Retinal pigment epithelial cell (primary cell): Measurements from ENCODE around the gene ATG3.
"Not testable (repeated sequence)": the region's sequence is repeated elsewhere in the genome, so short reads cannot be mapped to it uniquely, and the experiment has no call there.

Source experiments
- DNase-seq: peaks from one replicate; pipeline ENCODE4 v3.0.0-alpha.2; 2010; ENCODE audit warnings: low read depth
- H3K4me3 ChIP-seq: 2 replicates; pipeline ENCODE4 v1.5.1; 2011; ENCODE audit warnings: mild to moderate bottlenecking, low read length, control low read depth, moderate library complexity
- CTCF ChIP-seq: conservative IDR thresholded peaks from 2 replicates; pipeline ENCODE4 v1.5.1; 2011; ENCODE audit warnings: low read depth, low read length, control low read depth, inconsistent platforms

Gene ATG3

GRCh38 chr3:112564940-112565305, 3.2 kb upstream of the ATG3 start:
- no peak for DNase-seq
- no peak for TF ChIP-seq CTCF
- no peak overlapping the region for H3K4me3 ChIP-seq

- H3K4me3 ChIP-seq, DNase-seq: not testable (repeated sequence)
Observed at GRCh38 chr3:112564247-112564939, 2.6 kb upstream of the ATG3 start.

GRCh38 chr3:112561484-112561733, 353 bp downstream of the ATG3 start:
- H3K4me3 ChIP-seq, result peak overlapping the region; percentile 70
- DNase-seq, result no peak

GRCh38 chr3:112560721-112561483, 860 bp downstream of the ATG3 start:
- peak; percentile 72 for DNase-seq
- H3K4me3 ChIP-seq, result peak overlapping the region; percentile 70
- no peak for TF ChIP-seq CTCF

More at GRCh38 chr3:112561484-112561733, 353 bp downstream of the ATG3 start:
- no peak for TF ChIP-seq CTCF

- peak overlapping the region; percentile 70 for H3K4me3 ChIP-seq
- no peak for DNase-seq
- TF ChIP-seq CTCF, result no peak
Observed at GRCh38 chr3:112560307-112560706, 1.5 kb downstream of the ATG3 start.

GRCh38 chr3:112557976-112558375, 3.8 kb downstream of the ATG3 start:
- DNase-seq, result no peak
- TF ChIP-seq CTCF, result no peak

GRCh38 chr3:112555535-112556170, 6.1 kb downstream of the ATG3 start:
- no peak for TF ChIP-seq CTCF
- DNase-seq, result no peak
- no peak overlapping the region for H3K4me3 ChIP-seq

More at GRCh38 chr3:112557976-112558375, 3.8 kb downstream of the ATG3 start:
- H3K4me3 ChIP-seq, result no peak overlapping the region
